GM12892 (cell line): ENCODE measurements around the gene GIPR.

Experiments used
- POLR2A ChIP-seq: IDR thresholded peaks from 2 replicates; pipeline ENCODE4 v1.6.1; 2011; ENCODE audit warnings: low read depth, low read length, control low read depth
- POLR2AphosphoS5 ChIP-seq: IDR thresholded peaks from 2 replicates; pipeline ENCODE4 v1.6.1; 2011; ENCODE audit warnings: low read depth, low read length, control low read depth

GRCh38 chr19:45715139-45715538 lies 47.1 kb downstream of the GIPR start:
- no peak for TF ChIP-seq POLR2AphosphoS5
- no peak for TF ChIP-seq POLR2A
